ENCODE results near the gene ATG9A. TPM values are rescaled to one million over a fixed set of nuclear protein-coding genes. Genes with fewer than 3 reads are reported as not detected.

The ATG9A gene
- total RNA-seq, 1 donor from 2014 or later: 48.8 TPM

DNA sequence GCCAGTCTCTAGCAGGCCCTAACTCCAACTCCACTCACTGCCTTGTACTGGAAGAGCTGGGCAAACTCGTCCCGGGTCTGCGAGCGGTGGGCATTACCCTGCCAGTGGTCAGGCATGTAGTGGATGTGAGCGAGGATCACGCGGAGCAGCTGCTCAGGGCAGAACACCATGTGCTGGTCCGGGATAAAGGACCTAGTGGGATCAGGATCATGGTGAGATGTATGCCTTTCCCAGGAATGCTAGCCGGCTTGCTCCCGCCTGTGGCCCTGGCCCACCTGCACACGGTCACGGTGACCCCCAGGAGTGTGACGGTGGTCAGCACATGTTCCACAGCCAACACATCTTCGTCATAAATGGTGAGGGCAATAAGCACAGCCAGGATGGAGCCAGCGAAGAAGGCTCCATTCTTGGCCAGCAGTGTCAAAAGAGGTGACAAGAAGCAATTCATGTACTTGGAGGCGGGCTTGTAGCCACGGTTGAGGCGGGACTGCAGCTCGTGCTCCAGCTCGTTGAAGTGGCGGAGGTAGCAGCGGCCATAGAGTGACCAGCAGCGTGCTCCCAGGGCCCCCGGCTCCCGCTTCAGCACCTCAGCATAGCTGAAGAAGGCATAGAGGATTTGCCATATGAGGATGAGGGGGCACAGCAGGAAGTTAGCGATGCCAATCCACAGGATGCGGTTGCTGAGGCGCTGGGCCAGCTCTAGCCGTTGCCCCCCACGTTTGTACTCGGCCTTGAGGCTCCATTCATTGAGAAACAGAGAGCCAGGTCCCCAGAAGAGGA lies 5.4 kb downstream of the ATG9A start:
- Histone ChIP-seq H3K9me3 (ENCODE audit: insufficient read depth, low read depth, low read length) (no peaks in the 10 kb centered on the region), H4K20me1 (ENCODE audit: insufficient read depth, low read length) (peaks cover 24% of the 10 kb centered on the region), H3K27ac (ENCODE audit: low read depth, low read length) (no peak overlapping the region), H3K36me3 (ENCODE audit: insufficient read depth, low read length) (peaks cover 26% of the 10 kb centered on the region), H3K27me3 (ENCODE audit: insufficient read depth, low read length) (no peaks in the 10 kb centered on the region), H3K4me1 (ENCODE audit: insufficient read depth, low read length) (peaks cover 19% of the 10 kb centered on the region), H3K9ac (ENCODE audit: low read length) (no peak overlapping the region), H3K4me3 (ENCODE audit: insufficient read depth, low read depth, low read length) (no peak overlapping the region), H3K4me2 (ENCODE audit: low read length) (no peak overlapping the region), H2AFZ (ENCODE audit: low read depth, low read length) (no peak overlapping the region), H3K79me2 (ENCODE audit: insufficient read depth, low read length) (peaks cover 23% of the 10 kb centered on the region)
- Mint-ChIP-seq H3K4me1 (ENCODE audit: low read depth, unreplicated experiment) (peaks cover 5% of the 10 kb centered on the region), H3K4me3 (ENCODE audit: unreplicated experiment) (peak overlapping the region; percentile 11), H3K36me3 (ENCODE audit: low read depth, unreplicated experiment) (peaks cover 33% of the 10 kb centered on the region), H3K9me3 (ENCODE audit: unreplicated experiment) (no peaks in the 10 kb centered on the region), H3K27me3 (ENCODE audit: low read depth, unreplicated experiment) (no peaks in the 10 kb centered on the region), H3K27ac (ENCODE audit: unreplicated experiment) (no peak overlapping the region)
- FAIRE-seq (no peak), DNase-seq (ENCODE audit: low read depth) (no peak)
- TF ChIP-seq, protein P1, sequence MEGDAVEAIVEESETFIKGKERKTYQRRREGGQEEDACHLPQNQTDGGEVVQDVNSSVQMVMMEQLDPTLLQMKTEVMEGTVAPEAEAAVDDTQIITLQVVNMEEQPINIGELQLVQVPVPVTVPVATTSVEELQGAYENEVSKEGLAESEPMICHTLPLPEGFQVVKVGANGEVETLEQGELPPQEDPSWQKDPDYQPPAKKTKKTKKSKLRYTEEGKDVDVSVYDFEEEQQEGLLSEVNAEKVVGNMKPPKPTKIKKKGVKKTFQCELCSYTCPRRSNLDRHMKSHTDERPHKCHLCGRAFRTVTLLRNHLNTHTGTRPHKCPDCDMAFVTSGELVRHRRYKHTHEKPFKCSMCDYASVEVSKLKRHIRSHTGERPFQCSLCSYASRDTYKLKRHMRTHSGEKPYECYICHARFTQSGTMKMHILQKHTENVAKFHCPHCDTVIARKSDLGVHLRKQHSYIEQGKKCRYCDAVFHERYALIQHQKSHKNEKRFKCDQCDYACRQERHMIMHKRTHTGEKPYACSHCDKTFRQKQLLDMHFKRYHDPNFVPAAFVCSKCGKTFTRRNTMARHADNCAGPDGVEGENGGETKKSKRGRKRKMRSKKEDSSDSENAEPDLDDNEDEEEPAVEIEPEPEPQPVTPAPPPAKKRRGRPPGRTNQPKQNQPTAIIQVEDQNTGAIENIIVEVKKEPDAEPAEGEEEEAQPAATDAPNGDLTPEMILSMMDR (IDR thresholded peaks at IDR 0.05; ENCODE audit: insufficient read depth, low read depth, low read length): no peak
- no peak for TF ChIP-seq EZH2 (IDR thresholded peaks at IDR 0.05; ENCODE audit: insufficient read depth, low read length)

DNA sequence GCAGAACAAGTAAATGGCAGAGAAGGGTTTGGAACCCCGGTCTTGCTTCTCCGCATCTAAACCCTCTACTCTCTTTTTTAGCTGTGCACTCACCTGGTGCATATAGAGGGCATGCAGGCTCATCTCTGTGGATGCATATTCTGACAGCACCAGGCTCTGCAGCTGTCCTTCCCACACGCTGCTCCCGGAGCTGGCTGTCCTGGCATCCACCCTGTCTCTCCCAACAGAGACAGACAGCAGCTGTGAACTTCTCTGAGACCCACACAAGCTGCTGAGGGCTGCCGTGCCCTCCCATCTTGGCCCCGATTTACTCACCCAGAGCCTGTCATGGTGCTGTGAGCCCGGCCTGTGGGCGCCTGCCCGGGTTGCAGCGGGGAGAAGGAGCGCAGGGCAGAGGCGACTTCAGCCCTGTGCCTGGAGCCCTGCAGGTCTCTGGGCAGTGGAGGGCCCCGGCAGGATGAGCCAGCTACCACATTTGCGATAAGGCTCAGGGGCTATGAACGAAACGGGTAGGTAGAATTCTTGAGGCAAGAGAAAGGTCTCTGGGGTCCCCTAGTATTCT lies 7.4 kb downstream of the ATG9A start:
- no peak for FAIRE-seq
- Mint-ChIP-seq H3K9me3 (ENCODE audit: unreplicated experiment) (no peaks in the 10 kb centered on the region), H3K36me3 (ENCODE audit: low read depth, unreplicated experiment) (peaks cover 33% of the 10 kb centered on the region), H3K4me3 (ENCODE audit: unreplicated experiment) (peak overlapping the region; percentile 50), H3K27ac (ENCODE audit: unreplicated experiment) (no peak overlapping the region), H3K27me3 (ENCODE audit: low read depth, unreplicated experiment) (no peaks in the 10 kb centered on the region), H3K4me1 (ENCODE audit: low read depth, unreplicated experiment) (peaks cover 3% of the 10 kb centered on the region)
- TF ChIP-seq, protein P1 (IDR thresholded peaks at IDR 0.05; ENCODE audit: insufficient read depth, low read depth, low read length): no peak
- TF ChIP-seq EZH2 (IDR thresholded peaks at IDR 0.05; ENCODE audit: insufficient read depth, low read length): no peak
- no peak overlapping the region for H3K4me3 ChIP-seq (ENCODE audit: insufficient read depth, low read depth, low read length)
- peaks cover 26% of the 10 kb centered on the region for H3K36me3 ChIP-seq (ENCODE audit: insufficient read depth, low read length)
- no peak overlapping the region for H2AFZ ChIP-seq (ENCODE audit: low read depth, low read length)
- no peaks in the 10 kb centered on the region for H3K9me3 ChIP-seq (ENCODE audit: insufficient read depth, low read depth, low read length)
- H4K20me1 ChIP-seq (ENCODE audit: insufficient read depth, low read length): peaks cover 14% of the 10 kb centered on the region
- H3K4me1 ChIP-seq (ENCODE audit: insufficient read depth, low read length): peaks cover 23% of the 10 kb centered on the region
- H3K27me3 ChIP-seq (ENCODE audit: insufficient read depth, low read length): no peaks in the 10 kb centered on the region
- no peak for DNase-seq (ENCODE audit: low read depth)
- H3K27ac ChIP-seq (ENCODE audit: low read depth, low read length): no peak overlapping the region
- no peak overlapping the region for H3K4me2 ChIP-seq (ENCODE audit: low read length)
- no peak overlapping the region for H3K9ac ChIP-seq (ENCODE audit: low read length)
- peaks cover 6% of the 10 kb centered on the region for H3K79me2 ChIP-seq (ENCODE audit: insufficient read depth, low read length)

Data from astrocyte (in vitro differentiated cells and primary cell).